DND-41 (cell line): ENCODE measurements around the gene OR5A2.
"Not testable (repeated sequence)": the region's sequence is repeated elsewhere in the genome, so short reads cannot be mapped to it uniquely, and the experiment has no call there.

Experiments used
- ATAC-seq: fragments of 200-7000 bp; cut with Tn5 transposase; 3 replicates; pipeline ENCODE4 v1.9.1; 2021; ENCODE audit warnings: low read depth; ENCODE audit not compliant: insufficient read depth
- DNase-seq: peaks from one replicate; pipeline ENCODE4 v3.0.0-alpha.2; 2020
- H2AFZ ChIP-seq: 2 replicates; pipeline ENCODE4 v1.6.0; 2012; ENCODE audit warnings: low read depth, low read length
- H3K27ac ChIP-seq: 2 replicates; pipeline ENCODE4 v1.5.1; 2012; ENCODE audit warnings: low read length, inconsistent platforms
- H3K27me3 ChIP-seq: fragments of 200-600 bp; sonication (generic); 2 replicates; pipeline ENCODE4 v1.6.0; 2012; ENCODE audit warnings: low read length, mild to moderate bottlenecking, inconsistent platforms; ENCODE audit not compliant: insufficient read depth, poor library complexity
- H3K36me3 ChIP-seq: 2 replicates; pipeline ENCODE4 v1.5.1; 2012; ENCODE audit warnings: low read length, inconsistent platforms; ENCODE audit not compliant: insufficient read depth
- H3K4me1 ChIP-seq: 2 replicates; pipeline ENCODE4 v1.5.1; 2012; ENCODE audit warnings: mild to moderate bottlenecking, low read length; ENCODE audit not compliant: insufficient read depth
- H3K4me2 ChIP-seq: 2 replicates; pipeline ENCODE4 v1.6.0; 2012; ENCODE audit warnings: mild to moderate bottlenecking, moderate library complexity, low read length, inconsistent platforms; ENCODE audit not compliant: insufficient read depth
- H3K4me3 ChIP-seq, 2 experiments: fragments of 200-600 bp in 1 of 2; shearing (Covaris generic) in 1 of 2; 2 replicates each; pipeline ENCODE4 v1.5.1; 2012 to 2016; ENCODE audit warnings: inconsistent platforms in 2 of 2, low read length in 2 of 2, mild to moderate bottlenecking in 2 of 2, low read depth in 1 of 2, moderate library complexity in 1 of 2
- H3K79me2 ChIP-seq: 2 replicates; pipeline ENCODE4 v1.6.0; 2012; ENCODE audit warnings: low read length, inconsistent platforms; ENCODE audit not compliant: insufficient read depth
- H3K9ac ChIP-seq: 2 replicates; pipeline ENCODE4 v1.6.0; 2012; ENCODE audit warnings: low read depth, mild to moderate bottlenecking, inconsistent platforms, low read length, moderate library complexity
- H3K9me3 ChIP-seq: 2 replicates; pipeline ENCODE4 v1.5.1; 2012; ENCODE audit warnings: low read length, moderate library complexity, mild to moderate bottlenecking, inconsistent platforms; ENCODE audit not compliant: insufficient read depth, severe bottlenecking
- H4K20me1 ChIP-seq: 2 replicates; pipeline ENCODE4 v1.6.0; 2012; ENCODE audit warnings: low read length; ENCODE audit not compliant: insufficient read depth
- EZH2 ChIP-seq: IDR thresholded peaks from 3 replicates; pipeline ENCODE4 v1.6.1; 2012; ENCODE audit warnings: borderline replicate concordance, low read depth, mild to moderate bottlenecking, moderate library complexity, low read length, inconsistent platforms; ENCODE audit not compliant: severe bottlenecking
- TF ChIP-seq, protein P1 (sequence below): IDR thresholded peaks from 2 replicates; pipeline ENCODE4 v1.5.1; 2012; ENCODE audit warnings: borderline replicate concordance, low read length, moderate library complexity, mild to moderate bottlenecking; ENCODE audit not compliant: poor library complexity, severe bottlenecking; ENCODE audit errors: extremely low read depth

The OR5A2 gene

DNA sequence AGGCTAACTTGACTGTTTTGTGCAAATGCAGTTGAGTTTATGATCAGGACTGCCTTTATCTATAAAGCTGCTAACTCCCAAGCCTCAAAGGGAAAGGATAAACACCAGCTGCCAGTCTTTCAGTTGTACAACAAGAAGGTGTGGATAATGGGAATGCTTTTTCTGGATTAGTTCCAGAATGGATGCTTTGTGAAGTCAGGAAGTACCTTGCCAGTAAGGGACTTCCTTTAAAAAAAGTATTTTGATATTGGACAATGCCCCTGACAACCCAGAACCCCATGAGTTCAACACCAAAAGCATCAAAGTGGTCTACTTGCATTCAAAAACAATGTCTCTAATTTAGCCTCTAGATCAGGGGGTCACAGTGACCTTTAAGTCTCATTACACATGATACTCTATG lies 32.0 kb downstream of the OR5A2 start:
- Histone ChIP-seq H3K9me3 (no peaks in the 10 kb centered on the region), H3K27ac (no peak overlapping the region), H4K20me1 (no peaks in the 10 kb centered on the region), H2AFZ (no peak overlapping the region), H3K79me2 (no peaks in the 10 kb centered on the region), H3K4me1 (no peaks in the 10 kb centered on the region), H3K4me3 (no peak overlapping the region), H3K27me3 (no peaks in the 10 kb centered on the region), H3K9ac (no peak overlapping the region), H3K36me3 (no peaks in the 10 kb centered on the region), H3K4me2 (no peak overlapping the region)
- DNase-seq = no peak
- no peak for ATAC-seq
- TF ChIP-seq EZH2 = no peak
- TF ChIP-seq, protein P1, sequence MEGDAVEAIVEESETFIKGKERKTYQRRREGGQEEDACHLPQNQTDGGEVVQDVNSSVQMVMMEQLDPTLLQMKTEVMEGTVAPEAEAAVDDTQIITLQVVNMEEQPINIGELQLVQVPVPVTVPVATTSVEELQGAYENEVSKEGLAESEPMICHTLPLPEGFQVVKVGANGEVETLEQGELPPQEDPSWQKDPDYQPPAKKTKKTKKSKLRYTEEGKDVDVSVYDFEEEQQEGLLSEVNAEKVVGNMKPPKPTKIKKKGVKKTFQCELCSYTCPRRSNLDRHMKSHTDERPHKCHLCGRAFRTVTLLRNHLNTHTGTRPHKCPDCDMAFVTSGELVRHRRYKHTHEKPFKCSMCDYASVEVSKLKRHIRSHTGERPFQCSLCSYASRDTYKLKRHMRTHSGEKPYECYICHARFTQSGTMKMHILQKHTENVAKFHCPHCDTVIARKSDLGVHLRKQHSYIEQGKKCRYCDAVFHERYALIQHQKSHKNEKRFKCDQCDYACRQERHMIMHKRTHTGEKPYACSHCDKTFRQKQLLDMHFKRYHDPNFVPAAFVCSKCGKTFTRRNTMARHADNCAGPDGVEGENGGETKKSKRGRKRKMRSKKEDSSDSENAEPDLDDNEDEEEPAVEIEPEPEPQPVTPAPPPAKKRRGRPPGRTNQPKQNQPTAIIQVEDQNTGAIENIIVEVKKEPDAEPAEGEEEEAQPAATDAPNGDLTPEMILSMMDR = no peak

DNA sequence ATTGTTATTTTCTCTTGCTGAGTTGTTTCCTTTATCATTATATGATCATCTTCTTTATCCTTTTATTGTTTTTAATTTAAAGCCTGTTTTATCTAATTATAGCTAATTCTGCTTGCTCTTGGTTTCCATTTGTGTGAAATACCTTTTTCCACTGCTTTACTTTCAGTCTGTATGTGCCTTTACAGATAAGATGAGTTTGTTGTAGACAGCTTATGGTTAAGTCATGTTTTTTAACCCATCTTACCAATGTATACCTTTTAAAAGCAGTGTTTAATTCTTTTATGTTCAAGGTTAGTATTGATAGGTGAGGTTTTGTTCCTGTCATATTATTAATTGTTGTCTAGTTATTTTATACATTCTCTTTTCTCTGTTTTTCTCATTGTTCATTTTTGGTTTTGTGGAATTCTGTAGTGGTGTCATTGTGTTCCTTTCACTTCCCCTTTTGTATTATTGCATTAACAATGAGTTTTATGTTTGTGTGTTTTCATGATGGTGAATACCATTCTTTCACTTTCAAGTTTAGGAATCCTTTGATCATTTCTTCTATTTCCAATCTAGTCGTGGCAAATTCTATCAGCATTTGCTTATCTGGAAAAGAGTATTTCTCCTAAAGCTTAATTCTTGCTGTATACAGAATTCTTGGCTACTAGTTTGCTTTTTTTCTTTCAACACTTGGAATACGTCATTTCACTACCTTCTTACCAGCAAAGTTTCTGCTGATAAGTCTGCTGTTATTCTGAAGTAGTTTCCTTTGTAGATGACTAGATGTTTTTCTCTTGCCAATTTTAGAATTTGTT lies 45.8 kb downstream of the OR5A2 start:
- Histone ChIP-seq H3K27me3 (no peaks in the 10 kb centered on the region), H3K4me2 (no peak overlapping the region)
- ATAC-seq = no peak

DNA sequence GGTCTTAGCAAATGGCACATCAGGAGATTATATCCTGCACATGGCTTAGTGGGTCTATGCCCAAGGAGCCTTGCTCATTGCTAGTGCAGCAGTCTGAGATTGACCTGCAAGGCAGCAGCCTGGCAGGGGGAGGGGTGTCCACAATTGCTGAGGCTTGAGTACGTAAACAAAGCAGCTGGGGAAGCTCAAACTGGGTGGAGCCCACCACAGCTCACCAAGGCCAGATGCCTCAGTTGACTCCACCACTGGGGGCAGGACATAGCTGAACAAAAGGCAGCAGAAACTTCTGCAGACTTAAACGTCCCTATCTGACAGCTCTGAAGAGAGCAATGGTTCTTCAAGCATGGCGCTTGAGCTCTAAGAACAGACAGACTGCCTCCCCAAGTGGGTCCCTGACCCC lies 53.9 kb downstream of the OR5A2 start:
- DNase-seq, H3K27ac ChIP-seq, H3K4me2 ChIP-seq, H3K4me1 ChIP-seq, H3K79me2 ChIP-seq, H3K27me3 ChIP-seq, H3K9ac ChIP-seq, H3K4me3 ChIP-seq, H3K9me3 ChIP-seq, H2AFZ ChIP-seq, H4K20me1 ChIP-seq, ATAC-seq, H3K36me3 ChIP-seq: not testable (repeated sequence)

More for the DNA sequence above, 45.8 kb downstream of the OR5A2 start:
- DNase-seq = no peak
- Histone ChIP-seq H3K4me1 (no peaks in the 10 kb centered on the region), H2AFZ (no peak overlapping the region), H3K36me3 (no peaks in the 10 kb centered on the region), H4K20me1 (no peaks in the 10 kb centered on the region), H3K9me3 (no peaks in the 10 kb centered on the region), H3K9ac (no peak overlapping the region), H3K27ac (no peak overlapping the region), H3K4me3 (no peak overlapping the region), H3K79me2 (no peaks in the 10 kb centered on the region)
- TF ChIP-seq, protein P1 = no peak

DNA sequence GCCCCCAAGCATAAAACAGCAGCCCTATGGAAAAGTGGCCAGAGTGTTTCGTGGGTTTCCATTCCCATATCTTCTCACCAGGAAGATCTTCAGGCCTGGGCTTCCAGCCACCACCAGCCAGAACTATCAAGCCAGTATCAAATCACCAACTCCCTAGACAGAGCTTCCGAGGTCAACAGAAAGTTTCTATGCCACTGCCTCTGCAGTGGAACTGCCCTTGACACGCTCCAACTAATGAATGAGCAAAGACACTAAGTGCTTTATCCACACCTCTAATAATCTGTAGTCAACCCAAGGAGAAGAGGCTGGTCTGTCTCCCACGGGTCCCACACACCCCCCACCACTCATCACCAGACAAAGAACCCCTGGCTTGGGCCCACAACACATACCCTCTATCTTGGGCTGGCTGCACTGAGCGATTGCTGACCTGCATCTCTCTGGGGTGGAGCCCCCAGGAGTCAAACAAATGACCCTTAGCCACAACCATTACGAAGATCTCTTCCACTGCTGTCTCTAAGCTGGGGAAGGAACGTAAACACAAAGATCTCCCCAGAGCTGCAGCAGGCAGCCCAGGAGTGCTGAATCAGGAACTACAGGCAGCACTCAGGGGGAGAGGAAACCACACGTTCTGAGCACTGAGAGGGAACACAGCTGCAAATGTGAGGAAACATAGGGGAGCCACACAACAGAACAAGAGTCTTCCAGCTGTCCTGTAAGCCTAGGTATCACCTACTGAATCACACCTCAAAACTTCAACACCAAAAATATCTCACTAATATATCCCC lies 57.8 kb downstream of the OR5A2 start:
- no peak overlapping the region for H3K9ac ChIP-seq
- H3K27me3 ChIP-seq = no peaks in the 10 kb centered on the region
- no peaks in the 10 kb centered on the region for H4K20me1 ChIP-seq
- H3K4me3 ChIP-seq = no peak overlapping the region
- no peak for TF ChIP-seq EZH2
- TF ChIP-seq, protein P1 = no peak
- H3K4me1 ChIP-seq = no peaks in the 10 kb centered on the region
- H3K79me2 ChIP-seq = no peaks in the 10 kb centered on the region
- H2AFZ ChIP-seq = no peak overlapping the region
- H3K27ac ChIP-seq = no peak overlapping the region
- ATAC-seq (peak; percentile 29; the same call in 1 of the 3 replicates), DNase-seq (no peak)
- peaks cover 3% of the 10 kb centered on the region for H3K9me3 ChIP-seq
- no peaks in the 10 kb centered on the region for H3K36me3 ChIP-seq
- H3K4me2 ChIP-seq = no peak overlapping the region
